ENCODE data around the gene NLK. TPM values are rescaled to one million over a fixed set of nuclear protein-coding genes. Genes with fewer than 3 reads are reported as not detected.

NLK gene
- total RNA-seq, 1 experiment from 2014 or later, result 31.8 TPM

GRCh38 chr17:28130472-28130871, 88.0 kb downstream of the NLK start:
- H3T11ph ChIP-seq (ENCODE audit: low read length), result no peak overlapping the region
- H3K4me1 Mint-ChIP-seq, result no peaks in the 10 kb centered on the region
- TF ChIP-seq CTCF (conservative IDR thresholded peaks at IDR 0.05), result no peak
- H3K27me3 ChIP-seq (ENCODE audit: insufficient read depth, low read length), result no peaks in the 10 kb centered on the region
- H3K79me1 ChIP-seq (ENCODE audit: insufficient read depth, low read depth, low read length, poor library complexity, severe bottlenecking), result no peaks in the 10 kb centered on the region
- H3K18ac ChIP-seq (ENCODE audit: insufficient read length, low read depth, low read length), result no peak overlapping the region
- H2BK20ac ChIP-seq (ENCODE audit: low read depth, low read length, poor library complexity, severe bottlenecking), result no peak overlapping the region
- H3K27me3 Mint-ChIP-seq (ENCODE audit: low read depth), result no peaks in the 10 kb centered on the region
- no peak overlapping the region for H2AFZ ChIP-seq (ENCODE audit: low read length)
- no peak overlapping the region for H3K27ac Mint-ChIP-seq
- H3K56ac ChIP-seq (ENCODE audit: insufficient read length, low read depth, low read length), result no peak overlapping the region
- H3K9me3 ChIP-seq (ENCODE audit: control insufficient read depth, low read depth, low read length), result no peaks in the 10 kb centered on the region
- no peak overlapping the region for H2BK15ac ChIP-seq (ENCODE audit: low read depth, low read length)
- H3K9me3 Mint-ChIP-seq, result no peaks in the 10 kb centered on the region
- WGBS (ENCODE audit: extremely low coverage, insufficient read length, low lambda C conversion rate), result no CpG with 5 or more reads among the region's 2 CpGs
- H3K9ac ChIP-seq (ENCODE audit: extremely low read depth, insufficient read length, low read length), result no peak overlapping the region
- no peak overlapping the region for H3K4me2 ChIP-seq (ENCODE audit: insufficient read depth, insufficient read length, low read length)
- no peak overlapping the region for H3K14ac ChIP-seq (ENCODE audit: insufficient read depth, low read length)
- H3K4me1 ChIP-seq (ENCODE audit: insufficient read depth, low read length), result no peaks in the 10 kb centered on the region
- H3K27ac ChIP-seq (ENCODE audit: insufficient read length, low read depth, low read length), result no peak overlapping the region
- H3K79me2 ChIP-seq (ENCODE audit: insufficient read depth, low read length), result no peaks in the 10 kb centered on the region
- no peak overlapping the region for H2BK12ac ChIP-seq (ENCODE audit: insufficient read length, low read depth, low read length)
- H3K4me3 Mint-ChIP-seq, result no peak overlapping the region
- H4K91ac ChIP-seq (ENCODE audit: insufficient read length, low read depth, low read length), result no peak overlapping the region
- H2BK5ac ChIP-seq (ENCODE audit: insufficient read length, low read length), result no peak overlapping the region
- no peak overlapping the region for H4K5ac ChIP-seq (ENCODE audit: insufficient read length, low read depth, low read length)
- no peak overlapping the region for H2BK120ac ChIP-seq (ENCODE audit: low read depth, low read length, poor library complexity, severe bottlenecking)
- no peak overlapping the region for H3K23ac ChIP-seq (ENCODE audit: insufficient read length, low read depth, low read length)
- H4K20me1 ChIP-seq (ENCODE audit: control insufficient read depth, insufficient read depth, insufficient read length), result no peaks in the 10 kb centered on the region
- no peak overlapping the region for H4K8ac ChIP-seq (replicated peaks; ENCODE audit: insufficient read length, low read depth, low read length)
- H3K36me3 Mint-ChIP-seq (ENCODE audit: insufficient read depth in 1 of 3, low read depth in 3 of 3), result peaks cover 10 to 22% (median 15%) of the 10 kb centered on the region in 3 experiments; a peak in 6 of 7 replicates
- H2AK5ac ChIP-seq (ENCODE audit: insufficient read length, low read length), result no peak overlapping the region
- H3K23me2 ChIP-seq (ENCODE audit: insufficient read length, low read depth, low read length, poor library complexity, severe bottlenecking), result no peaks in the 10 kb centered on the region
- no peak overlapping the region for H3K4ac ChIP-seq (ENCODE audit: low read depth, low read length)
- no peak for DNase-seq

All from H9 (cell line).